DMS114 treated with DMSO at 0.1 percent for 48 hours (cell line): ENCODE results near the gene FN3K.
A peak's percentile ranks its signal among the peaks of the same experiment; 100 is the strongest.

Experiments used
- DNase-seq: peaks from one replicate; lab custom pipeline; 2025; ENCODE audit not compliant: unreplicated experiment; lab: John Stamatoyannopoulos, UW

Gene FN3K

GRCh38 chr17:82703036-82703745 lies 32.2 kb upstream of the FN3K start:
- DNase-seq = no peak

GRCh38 chr17:82703935-82704865 lies 31.2 kb upstream of the FN3K start:
- no peak for DNase-seq

DNA sequence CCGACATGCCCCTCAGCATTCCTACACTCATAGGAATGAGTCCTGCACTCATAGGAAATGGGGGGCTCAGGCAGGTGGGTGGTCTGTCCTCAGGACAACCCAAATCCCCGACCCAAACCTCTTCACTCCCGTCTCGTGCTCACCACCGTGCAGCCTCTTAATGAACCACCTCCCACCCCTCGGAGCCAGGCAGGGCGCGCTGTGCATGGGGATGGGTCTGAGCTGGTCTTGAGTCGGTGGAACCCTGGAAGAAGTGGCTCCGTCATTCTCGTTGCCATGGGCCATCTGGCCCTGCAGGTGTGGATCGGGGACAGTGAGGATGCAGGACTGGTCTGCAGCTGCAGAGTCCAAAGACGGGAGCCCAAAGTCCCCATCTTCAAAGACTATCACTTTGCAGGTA lies 30.5 kb upstream of the FN3K start:
- DNase-seq = no peak

- no peak for DNase-seq
Measured at GRCh38 chr17:82705756-82706155, 29.7 kb upstream of the FN3K start.

DNA sequence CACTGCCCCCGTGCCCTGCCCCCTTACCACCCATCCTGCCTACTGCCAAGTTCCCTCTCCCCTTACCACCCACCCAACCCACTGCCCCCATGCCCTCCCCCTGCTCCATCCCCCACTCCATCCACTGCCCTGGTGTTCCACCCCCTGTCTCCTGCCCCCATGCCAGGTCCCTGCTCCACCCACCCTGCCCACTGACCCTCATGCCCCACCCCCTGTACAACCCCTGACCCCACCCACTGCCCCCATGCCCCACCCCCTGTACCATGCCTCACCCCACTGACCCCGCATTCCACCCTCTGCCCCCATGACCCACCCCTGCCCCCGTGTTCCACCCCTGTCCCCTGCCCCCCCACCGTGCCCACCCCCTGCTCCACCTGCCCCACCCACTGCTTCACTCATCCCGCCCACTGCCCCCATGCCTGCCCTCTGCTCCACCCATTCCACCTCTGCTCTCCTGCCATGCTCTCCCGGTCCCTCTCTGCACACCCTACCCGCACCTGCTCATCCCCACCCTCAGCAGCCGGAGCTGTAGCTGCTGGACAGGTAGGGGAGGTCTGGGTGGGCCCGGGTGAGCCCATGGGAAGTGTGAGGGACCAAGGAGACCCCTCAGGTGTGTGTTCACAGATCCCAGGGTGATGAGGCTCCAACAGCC lies 26.3 kb upstream of the FN3K start:
- no peak for DNase-seq

DNA sequence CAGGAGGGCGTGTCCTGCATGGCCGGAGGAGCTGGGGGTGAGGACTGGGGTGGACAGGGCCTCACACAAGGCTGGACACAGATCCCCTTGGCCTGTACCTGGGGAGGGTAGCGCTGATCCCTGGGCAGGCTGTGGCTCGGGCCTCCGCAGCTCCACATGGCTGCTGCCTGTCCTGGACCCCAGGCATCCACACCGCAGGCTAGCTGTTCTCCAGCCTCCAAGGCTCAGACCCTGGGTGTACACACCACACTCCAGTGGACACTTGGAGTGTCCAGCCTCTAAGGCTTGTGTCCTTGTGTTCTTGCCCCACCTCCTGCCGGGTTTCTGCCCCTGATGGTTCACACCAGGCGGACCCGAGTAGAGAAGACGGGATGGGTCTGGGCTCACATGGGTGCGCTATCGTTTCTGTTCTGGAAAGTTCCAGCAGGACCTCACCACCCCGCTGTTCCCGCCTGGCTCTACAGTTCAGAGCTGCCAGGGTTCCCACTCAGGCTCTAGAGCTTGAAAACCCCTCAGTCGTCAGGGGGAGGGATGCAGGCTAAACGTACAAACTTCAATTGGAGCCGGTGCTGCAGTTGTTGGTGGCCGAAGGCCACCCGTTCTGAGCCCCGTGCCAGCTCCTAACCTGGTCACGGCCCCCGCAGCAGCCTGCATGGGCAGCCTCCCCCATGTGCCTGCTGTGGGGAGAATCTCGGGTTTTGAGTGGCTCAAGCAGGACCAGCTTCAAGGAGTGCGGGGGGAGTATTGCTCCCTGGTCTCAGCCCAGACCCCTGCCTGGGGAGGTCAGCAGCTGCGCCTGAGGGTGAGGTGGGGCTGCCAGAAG lies 25.5 kb upstream of the FN3K start:
- DNase-seq = no peak

- no peak for DNase-seq
Measured at GRCh38 chr17:82710499-82711232, 24.7 kb upstream of the FN3K start.

DNA sequence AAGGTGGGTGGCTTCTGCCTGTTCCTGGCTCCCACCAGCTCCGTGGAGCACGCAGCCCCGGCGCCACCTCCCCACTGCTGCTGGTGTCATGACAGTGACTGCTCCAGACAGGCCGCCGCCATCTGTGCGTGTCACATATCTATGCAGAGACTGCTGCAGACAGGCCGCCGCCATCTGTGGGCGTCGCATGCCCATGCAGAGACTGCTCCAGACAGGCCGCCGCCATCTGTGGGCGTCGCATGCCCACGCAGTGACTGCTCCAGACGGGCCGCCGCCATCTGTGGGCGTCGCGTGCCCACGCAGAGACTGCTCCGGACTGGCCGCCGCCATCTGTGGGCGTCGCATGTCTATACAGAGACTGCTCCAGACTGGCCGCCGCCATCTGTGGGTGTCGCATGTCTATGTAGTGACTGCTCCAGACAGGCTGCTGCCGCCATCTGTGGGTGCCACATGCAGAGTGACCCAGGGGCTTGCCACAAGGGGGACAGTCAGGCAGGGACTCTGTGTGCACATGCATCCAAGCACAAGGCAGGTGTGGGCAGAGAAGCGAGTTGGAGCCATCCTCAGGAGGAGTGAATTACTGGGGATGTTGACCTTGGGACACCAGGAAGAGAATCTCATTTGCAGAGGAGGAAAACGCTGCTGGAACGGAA lies 22.2 kb upstream of the FN3K start:
- DNase-seq = no peak

DNA sequence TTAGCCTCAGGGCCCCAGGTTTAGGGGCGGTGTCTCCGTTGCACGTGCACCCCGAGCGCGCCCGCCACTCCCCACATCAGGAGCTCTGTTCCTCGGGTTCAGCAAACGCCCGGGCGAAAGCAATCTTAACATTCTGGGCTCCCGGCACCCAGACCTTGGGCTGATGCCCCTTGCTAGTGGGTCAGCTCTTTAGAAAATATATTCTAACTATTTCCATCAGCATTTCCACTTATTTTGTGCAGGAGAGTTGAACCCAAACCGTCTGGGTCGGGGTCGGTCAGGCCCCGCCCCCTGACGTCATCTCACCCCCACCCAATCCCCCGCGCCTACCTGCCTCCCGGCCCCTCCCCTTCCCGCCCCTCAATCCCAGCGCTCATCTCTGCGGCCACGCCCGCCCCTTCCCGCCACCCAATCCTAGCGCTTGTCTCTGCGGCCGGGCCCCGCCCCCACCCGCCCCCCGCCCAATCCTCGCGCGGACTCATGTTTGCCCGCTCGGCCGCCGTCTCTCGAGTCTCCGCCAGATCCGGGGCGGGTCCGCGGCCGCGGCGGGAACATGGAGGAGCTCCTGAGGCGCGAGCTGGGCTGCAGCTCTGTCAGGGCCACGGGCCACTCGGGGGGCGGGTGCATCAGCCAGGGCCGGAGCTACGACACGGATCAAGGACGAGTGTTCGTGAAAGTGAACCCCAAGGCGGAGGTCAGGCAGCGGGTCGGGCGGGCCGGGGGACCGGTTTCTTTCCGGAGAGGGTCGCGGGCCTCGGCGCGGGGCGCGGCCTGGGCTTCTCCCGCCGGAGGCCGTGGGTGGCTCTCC lies 19.0 kb upstream of the FN3K start, which contains the start of gene FN3KRP:
TSS of gene FN3KRP (plus strand) at position 504 of the 808 bp plus-strand sequence. CDS start at position 554, 50 bp downstream.
- DNase-seq = peak; percentile 69

- no peak for DNase-seq
Measured at GRCh38 chr17:82718986-82719685, 16.3 kb upstream of the FN3K start.

DNA sequence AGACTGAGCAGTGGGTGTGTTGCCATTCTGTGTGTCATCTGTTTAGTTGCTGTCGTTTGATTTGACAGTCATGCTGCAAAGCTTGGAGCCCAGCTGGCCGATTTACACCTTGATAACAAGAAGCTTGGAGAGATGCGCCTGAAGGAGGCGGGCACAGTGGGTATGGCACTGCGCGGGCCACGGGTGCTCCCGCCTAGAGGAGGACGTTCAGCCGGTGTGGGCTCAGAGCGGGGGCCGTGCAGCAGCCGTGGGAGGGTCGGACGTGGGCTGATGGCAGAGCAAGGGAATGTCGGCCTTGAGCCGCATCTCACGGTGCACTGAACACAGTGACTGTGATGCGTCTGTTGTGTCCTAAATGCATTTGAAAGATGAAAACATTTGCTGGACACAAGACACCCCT lies 15.2 kb upstream of the FN3K start:
- DNase-seq = no peak

DNA sequence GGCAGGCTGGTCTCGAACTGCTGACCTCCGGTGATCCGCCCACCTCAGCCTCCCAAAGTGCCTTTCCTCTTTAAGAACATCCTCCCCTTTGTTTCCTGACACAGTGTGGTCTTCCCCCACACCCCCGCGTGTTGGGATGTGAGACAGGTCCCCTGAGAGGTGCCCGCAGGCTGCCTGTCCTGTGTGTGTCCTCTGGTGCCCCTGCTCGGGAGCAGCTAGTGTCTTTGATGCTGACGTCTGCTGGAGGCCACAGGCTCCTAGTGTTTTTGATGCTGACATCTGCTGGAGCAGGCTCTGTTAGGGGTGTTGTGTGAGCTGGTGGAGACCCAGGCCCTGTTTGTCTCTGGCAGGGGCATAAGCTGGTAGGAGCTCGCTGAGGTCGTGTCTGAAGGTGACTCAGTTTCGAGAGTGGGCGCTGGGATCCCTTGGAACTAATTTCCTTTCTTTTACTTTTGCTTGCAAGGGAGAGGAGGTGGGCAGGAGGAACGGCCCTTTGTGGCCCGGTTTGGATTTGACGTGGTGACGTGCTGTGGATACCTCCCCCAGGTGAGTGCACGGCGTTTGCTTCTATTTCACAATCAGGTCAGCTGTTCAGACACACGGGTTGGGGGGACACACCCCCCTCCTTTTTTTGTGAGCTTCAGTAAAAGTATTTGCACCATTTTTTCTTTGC lies 12.9 kb upstream of the FN3K start:
- DNase-seq = no peak

DNA sequence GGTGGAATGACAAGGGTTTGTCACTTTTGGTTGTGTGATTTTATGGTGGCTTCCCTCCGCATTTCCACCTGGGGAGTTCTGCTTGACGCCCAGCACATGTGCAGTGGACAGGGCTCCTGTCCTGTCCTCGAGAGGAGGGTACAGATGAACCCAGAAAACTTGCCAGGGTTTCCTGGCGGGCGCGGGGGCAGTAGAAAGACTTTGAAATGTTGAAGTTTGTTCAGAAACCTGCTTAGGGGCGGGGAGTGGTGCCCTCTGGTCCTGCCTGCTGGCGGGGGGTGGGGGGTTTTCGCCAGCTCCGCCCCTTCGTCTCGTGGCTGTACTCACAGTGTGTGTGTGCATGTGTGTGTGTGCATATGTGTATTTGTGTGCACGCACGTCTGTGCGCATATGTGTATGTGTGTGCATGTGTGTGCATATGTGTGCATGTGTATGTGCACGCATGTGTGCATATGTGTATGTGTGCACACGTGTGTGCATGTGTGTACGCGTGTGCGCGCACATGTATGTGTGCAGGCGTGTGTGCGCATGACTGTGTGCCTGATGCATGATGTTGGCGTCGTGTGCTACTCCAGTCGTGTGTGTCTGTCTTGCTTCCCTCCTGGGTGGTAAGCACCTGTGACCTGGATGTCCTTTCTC lies 12.1 kb upstream of the FN3K start:
- no peak for DNase-seq

GRCh38 chr17:82726427-82726826 lies 9.0 kb upstream of the FN3K start:
- DNase-seq = no peak

GRCh38 chr17:82729479-82730260 lies 5.7 kb upstream of the FN3K start:
- no peak for DNase-seq

- DNase-seq = no peak
Measured at GRCh38 chr17:82732118-82732743, 3.2 kb upstream of the FN3K start.
